Loucy (cell line): ENCODE results near the gene NEURL4.

Experiments
- H2AFZ ChIP-seq: fragments of 200-600 bp; sonication (generic); 2 replicates; pipeline ENCODE4 v1.6.0; 2016; ENCODE audit warnings: antibody characterized with exemption, mild to moderate bottlenecking, low read length, moderate library complexity
- H3F3A ChIP-seq: fragments of 200-600 bp; 2 replicates; pipeline ENCODE4 v1.6.0; 2016; ENCODE audit warnings: antibody characterized with exemption, low read depth, mild to moderate bottlenecking
- H3K27me3 ChIP-seq: fragments of 200-600 bp; sonication (generic); 2 replicates; pipeline ENCODE4 v1.6.1; 2014; ENCODE audit warnings: low read length, mild to moderate bottlenecking; ENCODE audit not compliant: insufficient read depth, poor library complexity, severe bottlenecking
- H3K36me3 ChIP-seq: fragments of 200-600 bp; sonication (generic); 2 replicates; pipeline ENCODE4 v1.6.1; 2016; ENCODE audit warnings: low read length; ENCODE audit not compliant: insufficient read depth
- H3K4me1 ChIP-seq: fragments of 200-600 bp; sonication (generic); 2 replicates; pipeline ENCODE4 v1.5.1; 2014; ENCODE audit warnings: low read length, mild to moderate bottlenecking; ENCODE audit not compliant: insufficient read depth, poor library complexity, severe bottlenecking
- H3K4me2 ChIP-seq: fragments of 200-600 bp; sonication (generic); 2 replicates; pipeline ENCODE4 v1.6.0; 2014; ENCODE audit warnings: antibody characterized with exemption, low read length, low read depth, mild to moderate bottlenecking; ENCODE audit not compliant: poor library complexity, severe bottlenecking
- H3K4me3 ChIP-seq: fragments of 200-600 bp; sonication (generic); 2 replicates; pipeline ENCODE4 v1.5.1; 2014; ENCODE audit warnings: low read length, mild to moderate bottlenecking, mixed read lengths; ENCODE audit not compliant: poor library complexity, severe bottlenecking
- H3K79me2 ChIP-seq: fragments of 200-600 bp; sonication (generic); 2 replicates; pipeline ENCODE4 v1.6.1; 2014; ENCODE audit warnings: low read length; ENCODE audit not compliant: insufficient read depth
- H3K9ac ChIP-seq: fragments of 200-600 bp; sonication (generic); 2 replicates; pipeline ENCODE4 v1.6.0; 2014; ENCODE audit warnings: mild to moderate bottlenecking, low read depth, low read length, moderate library complexity; ENCODE audit not compliant: poor library complexity, severe bottlenecking
- H3K9me2 ChIP-seq: fragments of 200-600 bp; sonication (generic); replicated peaks from 2 replicates; pipeline ENCODE4 v1.6.1; 2016; ENCODE audit warnings: low read depth, low read length, mixed read lengths
- H3K9me3 ChIP-seq: fragments of 200-600 bp; sonication (generic); 2 replicates; pipeline ENCODE4 v1.6.1; 2014; ENCODE audit warnings: mild to moderate bottlenecking, antibody characterized with exemption, low read length, low read depth; ENCODE audit not compliant: insufficient read depth
- H4K20me1 ChIP-seq: fragments of 200-600 bp; sonication (generic); 2 replicates; pipeline ENCODE4 v1.6.0; 2014; ENCODE audit warnings: antibody characterized with exemption, low read length, mild to moderate bottlenecking; ENCODE audit not compliant: insufficient read depth, poor library complexity, severe bottlenecking
- CTCF ChIP-seq: fragments of 200-600 bp; sonication (generic); conservative IDR thresholded peaks from 2 replicates; pipeline ENCODE4 v1.5.1; 2014; ENCODE audit warnings: mild to moderate bottlenecking, antibody characterized with exemption, low read length
- EZH2phosphoT487 ChIP-seq: fragments of 200-600 bp; IDR thresholded peaks from 2 replicates; pipeline ENCODE4 v1.6.1; 2018; ENCODE audit warnings: antibody characterized with exemption, mild to moderate bottlenecking, moderate library complexity, borderline replicate concordance

Gene NEURL4

GRCh38 chr17:7280519-7281073, 48.5 kb downstream of the NEURL4 start:
- Histone ChIP-seq H3K79me2 (no peaks in the 10 kb centered on the region), H3K4me2 (peak overlapping the region; percentile 90), H3K9ac (peak overlapping the region; percentile 18), H3K27me3 (no peaks in the 10 kb centered on the region), H2AFZ (peak overlapping the region; percentile 83), H3K9me3 (no peaks in the 10 kb centered on the region), H3K9me2 (no peaks in the 10 kb centered on the region), H3K4me1 (peaks cover 13% of the 10 kb centered on the region), H4K20me1 (no peaks in the 10 kb centered on the region), H3K4me3 (peak overlapping the region; percentile 69), H3F3A (0 out of 2 replicates have a peak, but pooled peaks cover 3% of the 10 kb centered on the region), H3K36me3 (no peaks in the 10 kb centered on the region)
- no peak for TF ChIP-seq EZH2phosphoT487
- TF ChIP-seq CTCF, result peak; percentile 93

GRCh38 chr17:7279448-7279847, 49.7 kb downstream of the NEURL4 start:
- no peak for TF ChIP-seq CTCF
- no peak for TF ChIP-seq EZH2phosphoT487
- no peaks in the 10 kb centered on the region for H3K27me3 ChIP-seq
- H3K4me3 ChIP-seq, result no peak overlapping the region
- 0 out of 2 replicates have a peak, but pooled peaks cover 3% of the 10 kb centered on the region for H3F3A ChIP-seq
- H4K20me1 ChIP-seq, result no peaks in the 10 kb centered on the region
- no peaks in the 10 kb centered on the region for H3K9me3 ChIP-seq
- H3K4me2 ChIP-seq, result no peak overlapping the region
- no peak overlapping the region for H2AFZ ChIP-seq
- no peaks in the 10 kb centered on the region for H3K9me2 ChIP-seq
- H3K79me2 ChIP-seq, result no peaks in the 10 kb centered on the region
- no peaks in the 10 kb centered on the region for H3K36me3 ChIP-seq
- H3K9ac ChIP-seq, result no peak overlapping the region
- peaks cover 13% of the 10 kb centered on the region for H3K4me1 ChIP-seq

- H4K20me1 ChIP-seq, result no peaks in the 10 kb centered on the region
- H3K4me3 ChIP-seq, result no peak overlapping the region
- H3K36me3 ChIP-seq, result no peaks in the 10 kb centered on the region
- H3K4me2 ChIP-seq, result no peak overlapping the region
- no peaks in the 10 kb centered on the region for H3K9me3 ChIP-seq
- H3K9ac ChIP-seq, result no peak overlapping the region
- no peaks in the 10 kb centered on the region for H3K4me1 ChIP-seq
- no peaks in the 10 kb centered on the region for H3K9me2 ChIP-seq
- no peaks in the 10 kb centered on the region for H3K79me2 ChIP-seq
- H3F3A ChIP-seq, result no peaks in the 10 kb centered on the region
- no peaks in the 10 kb centered on the region for H3K27me3 ChIP-seq
- H2AFZ ChIP-seq, result no peak overlapping the region
- no peak for TF ChIP-seq EZH2phosphoT487
- TF ChIP-seq CTCF, result no peak
Observed at GRCh38 chr17:7266784-7267183, 62.4 kb downstream of the NEURL4 start.
